Activated effector memory CD4-positive, alpha-beta T cell treated with Interleukin-2 at 50 U/mL for 16 hours (primary cell): ENCODE measurements around the gene ABHD17B.
"Not testable (repeated sequence)": the region's sequence is repeated elsewhere in the genome, so short reads cannot be mapped to it uniquely, and the experiment has no call there.

Experiments used
- DNase-seq: peaks from one replicate; pipeline ENCODE4 v3.0.0-alpha.2; 2020

Gene ABHD17B

DNA sequence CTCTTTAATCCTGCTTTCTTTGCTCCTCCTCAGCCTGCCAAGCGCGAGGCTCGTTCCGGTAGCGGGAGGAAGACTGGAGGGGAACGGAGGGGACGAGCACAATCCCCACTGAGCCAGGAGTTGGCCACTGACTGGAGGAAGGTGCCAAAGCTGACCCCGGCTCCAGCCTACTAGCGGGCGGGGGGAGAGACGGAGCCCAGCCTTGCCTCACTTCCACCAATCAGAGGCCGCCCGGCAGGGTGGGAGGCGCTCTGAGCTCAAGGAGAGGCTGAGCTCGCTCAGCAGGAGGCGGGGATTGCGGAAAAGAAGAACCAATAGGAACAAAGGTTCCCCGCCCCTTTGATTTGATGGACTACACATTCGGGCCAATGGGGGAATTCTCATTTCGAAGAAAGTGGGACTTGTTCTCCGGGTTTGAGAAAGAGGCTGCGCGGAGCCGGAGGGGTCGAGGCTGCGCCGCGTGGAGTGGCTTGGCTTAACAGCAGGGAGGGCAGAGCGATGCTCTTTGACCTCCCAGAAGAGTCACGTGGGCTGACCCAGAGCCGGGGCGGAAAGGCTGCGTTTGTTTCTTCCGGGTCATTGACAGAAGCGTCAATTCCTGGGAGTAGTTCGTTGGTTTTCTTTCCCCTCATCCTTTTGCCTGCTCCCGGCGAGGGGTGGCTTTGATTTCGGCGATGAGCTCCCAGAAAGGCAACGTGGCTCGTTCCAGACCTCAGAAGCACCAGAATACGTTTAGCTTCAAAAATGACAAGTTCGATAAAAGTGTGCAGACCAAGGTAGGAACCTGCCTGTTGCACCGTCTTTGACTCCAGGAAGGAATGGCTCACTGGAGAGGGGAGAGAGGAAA lies at the start of gene ABHD17B, which contains the start of gene C9orf85:
Gene ABHD17B (minus strand): TSS at position 133 of the 847 bp plus-strand sequence. CDS start 36,113 bp downstream, outside the sequence.
Gene C9orf85 (plus strand): TSS at position 579 of the 847 bp plus-strand sequence. CDS start 96 bp downstream, at position 675.
- DNase-seq, result peak; percentile 92

DNA sequence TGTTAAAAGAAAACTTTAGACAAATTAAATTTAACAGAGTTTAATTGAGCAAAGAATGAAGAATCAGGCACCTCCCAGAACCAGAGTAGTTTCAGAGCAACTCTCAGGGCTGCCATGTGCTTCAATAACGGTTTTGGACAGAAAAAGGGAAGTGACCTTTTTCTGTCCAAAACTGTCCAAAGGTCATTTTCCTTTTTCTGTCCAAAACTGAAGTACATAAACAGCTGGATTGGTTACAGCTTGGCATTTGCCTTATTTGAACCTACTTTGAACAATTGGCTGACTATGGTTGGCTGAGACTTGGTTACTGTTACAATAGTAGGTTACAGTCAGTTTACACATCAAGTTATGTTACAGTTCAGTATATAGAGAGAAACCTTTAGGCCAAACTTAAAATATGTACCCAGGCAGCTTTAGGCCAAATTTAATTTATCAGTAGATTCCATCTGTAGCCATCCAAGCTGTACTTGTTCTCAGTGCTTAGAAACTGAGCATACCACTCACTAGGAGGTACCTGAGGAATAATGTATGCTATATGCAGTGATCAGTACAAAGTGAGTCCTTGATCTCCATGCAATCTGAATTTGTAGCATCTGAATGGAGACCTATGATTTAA lies 44.4 kb upstream of the ABHD17B start:
- DNase-seq, result no peak

DNA sequence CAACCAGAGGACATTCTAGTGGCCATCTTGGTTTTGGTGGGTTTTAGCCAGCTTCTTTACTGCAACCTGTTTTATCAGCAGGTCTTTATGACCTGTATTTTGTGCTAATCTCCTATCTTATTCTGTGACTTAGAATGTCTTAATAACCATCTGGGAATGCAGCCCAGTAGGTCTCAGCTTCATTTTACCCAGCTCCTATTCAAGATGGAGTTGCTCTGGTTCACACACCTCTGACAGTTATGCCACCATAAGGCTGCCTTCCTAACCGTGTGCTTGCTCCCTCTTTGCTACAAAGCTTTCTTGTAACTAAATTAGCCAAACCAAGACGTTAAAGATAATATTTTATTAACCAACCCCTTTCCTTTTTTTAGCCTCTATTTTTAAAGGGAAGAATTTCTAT lies 43.7 kb upstream of the ABHD17B start:
- not testable (repeated sequence) for DNase-seq

DNA sequence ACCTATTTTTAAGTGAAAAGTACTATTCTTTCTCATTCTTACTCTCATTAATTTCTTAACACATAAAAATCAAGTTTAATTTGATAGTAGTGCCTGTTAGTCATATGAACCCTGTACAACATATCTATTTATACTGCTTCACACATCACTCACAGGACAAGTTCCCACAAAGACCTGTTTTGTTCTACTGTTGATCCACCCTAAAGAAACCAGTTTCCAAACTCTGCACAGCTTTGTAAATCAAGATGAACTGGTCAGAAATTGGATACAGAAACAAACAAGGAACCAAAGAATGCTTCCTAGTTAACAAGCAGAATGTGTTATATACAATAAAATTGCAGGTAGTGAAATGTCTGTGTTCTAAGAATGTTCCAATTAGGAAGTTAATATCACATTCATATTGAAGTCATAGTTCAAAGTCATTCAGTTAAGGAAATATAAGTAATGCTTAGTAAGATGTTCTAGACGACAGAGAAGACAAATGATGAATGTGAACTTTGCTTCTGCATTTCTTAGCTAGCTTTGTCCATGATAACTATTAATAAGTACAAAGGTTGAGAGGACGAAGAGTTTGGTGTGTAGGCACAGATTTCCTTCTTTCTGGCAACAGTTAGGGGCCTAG lies 33.9 kb upstream of the ABHD17B start:
- DNase-seq, result no peak

DNA sequence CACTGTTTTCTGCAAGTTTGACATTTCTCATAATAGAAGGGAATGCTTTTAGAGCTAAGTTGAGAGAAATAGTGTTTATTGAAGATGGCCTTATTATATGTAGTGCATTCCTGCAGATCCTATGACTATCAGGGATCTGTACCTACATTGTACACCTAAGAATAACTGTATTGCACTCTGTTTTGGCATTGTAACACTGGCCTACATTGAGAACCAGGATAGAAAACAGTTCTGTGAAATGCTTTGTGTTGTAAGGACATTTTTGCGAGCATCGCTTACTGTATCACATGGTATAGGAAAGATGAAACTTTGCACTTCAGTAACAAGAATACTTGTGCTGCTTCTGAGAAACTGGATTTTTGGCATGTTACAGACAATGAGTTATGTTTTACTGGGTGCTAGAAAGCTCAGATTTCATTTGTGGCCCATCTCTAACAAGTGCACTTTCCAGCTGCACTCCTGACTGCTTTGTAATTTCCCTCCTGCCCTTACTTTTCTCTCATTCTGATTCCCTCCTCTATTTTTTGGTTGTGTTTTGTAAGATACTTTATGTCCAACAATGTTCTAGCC lies 31.1 kb upstream of the ABHD17B start:
- no peak for DNase-seq

DNA sequence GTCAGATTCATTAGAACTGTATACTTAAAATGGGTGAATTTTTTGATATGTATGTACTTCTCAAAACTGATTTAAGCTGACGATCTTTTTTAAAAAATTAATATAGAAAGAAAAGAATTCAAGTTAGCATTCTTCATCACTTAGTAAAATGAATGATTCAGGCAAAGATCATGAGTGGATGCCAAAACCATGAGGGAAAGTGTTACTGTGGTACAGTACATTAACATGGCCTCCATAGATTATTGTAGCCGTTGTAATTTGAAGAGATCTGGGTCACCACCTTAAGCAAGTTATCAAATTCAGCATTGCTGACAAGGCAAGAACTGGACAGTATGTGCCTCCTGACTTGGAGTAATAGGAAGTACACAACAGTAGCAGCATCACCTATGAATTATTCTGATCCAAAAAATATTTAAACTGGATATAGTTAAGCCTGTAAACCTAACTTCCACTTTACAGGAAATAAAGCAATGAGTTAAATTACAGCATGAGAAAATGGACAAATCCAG lies 30.1 kb upstream of the ABHD17B start:
- DNase-seq, result no peak

DNA sequence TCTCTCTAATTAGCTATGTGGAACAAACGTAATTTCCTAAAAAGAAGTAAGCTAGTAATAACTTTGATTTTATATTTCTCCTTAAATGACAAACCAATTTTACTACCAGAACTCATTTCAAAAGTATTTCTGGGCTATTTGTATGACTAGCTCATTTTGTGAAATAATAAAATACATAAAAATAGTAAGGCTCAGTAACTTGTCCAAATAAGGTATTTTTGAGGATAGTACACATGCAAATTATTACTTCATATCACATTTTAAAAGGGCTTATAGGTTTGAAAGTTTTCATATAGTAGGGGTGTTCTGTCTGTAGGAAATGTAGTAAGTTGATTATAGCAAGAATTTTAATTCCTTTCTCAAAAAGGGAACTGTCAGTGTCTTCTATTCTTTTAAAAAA lies 26.9 kb upstream of the ABHD17B start:
- DNase-seq, result no peak

DNA sequence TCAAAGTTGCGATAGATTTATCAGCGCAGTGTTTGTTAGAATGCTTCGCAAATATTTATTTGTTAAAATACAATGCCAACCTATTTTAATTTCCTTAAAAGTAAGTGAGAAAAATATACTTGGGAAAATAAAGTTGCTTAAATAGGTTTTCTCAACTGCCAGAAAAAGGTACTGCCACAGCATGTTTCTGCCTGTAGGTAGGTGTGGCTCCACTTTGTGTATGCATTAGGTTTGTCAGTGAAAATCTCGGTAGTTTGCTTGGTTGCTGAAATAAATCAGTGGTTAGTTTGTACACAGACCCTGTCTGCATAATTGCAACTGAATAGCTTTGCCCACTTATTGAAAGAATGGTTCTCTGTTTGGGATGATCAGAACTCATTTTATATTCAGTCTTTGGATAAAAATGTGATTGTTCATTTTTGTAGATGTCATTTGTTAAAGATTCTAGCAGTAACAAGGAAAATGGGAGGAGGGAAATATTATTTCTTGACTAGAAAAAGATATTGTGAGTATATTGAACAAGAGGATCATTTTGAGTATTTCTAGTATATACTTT lies 26.2 kb upstream of the ABHD17B start:
- no peak for DNase-seq

DNA sequence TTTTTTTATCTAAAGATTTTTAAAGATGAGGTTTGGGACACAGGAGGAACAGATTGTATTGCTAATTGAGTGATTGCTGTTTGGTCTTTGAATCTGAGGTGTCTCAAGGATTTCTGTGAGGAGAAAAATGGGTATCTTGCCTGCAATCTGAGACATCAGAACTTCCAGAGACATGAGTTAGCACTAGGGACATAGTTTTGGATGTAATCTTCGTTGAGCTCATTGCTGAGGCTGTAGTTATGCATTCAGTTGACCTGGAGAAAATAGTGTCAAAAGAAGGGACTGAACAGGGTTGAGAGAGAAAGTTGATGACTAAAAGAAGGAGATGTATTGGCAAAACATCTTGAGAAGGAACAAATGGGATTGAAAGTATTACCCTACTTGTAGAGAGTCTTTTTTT lies 25.1 kb upstream of the ABHD17B start:
- no peak for DNase-seq

DNA sequence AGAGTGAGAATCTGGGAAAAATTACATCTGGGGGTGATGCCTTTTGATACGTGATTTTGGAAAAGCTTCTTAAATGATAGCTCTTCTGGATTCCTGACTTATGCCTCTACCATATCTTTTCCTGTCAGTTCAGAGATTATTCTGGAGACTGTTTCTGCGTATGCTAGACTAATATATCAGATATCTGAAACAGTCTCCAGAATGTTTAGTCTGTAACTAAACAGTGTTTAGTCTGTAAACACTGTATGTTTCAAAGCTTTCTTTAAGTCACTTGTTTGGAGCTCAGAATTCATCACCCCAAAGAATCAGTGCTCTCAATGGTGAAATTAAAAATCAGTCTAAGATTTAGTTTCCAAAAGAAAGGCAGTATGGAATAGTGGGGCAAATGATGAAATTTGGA lies 20.2 kb upstream of the ABHD17B start:
- DNase-seq, result no peak

DNA sequence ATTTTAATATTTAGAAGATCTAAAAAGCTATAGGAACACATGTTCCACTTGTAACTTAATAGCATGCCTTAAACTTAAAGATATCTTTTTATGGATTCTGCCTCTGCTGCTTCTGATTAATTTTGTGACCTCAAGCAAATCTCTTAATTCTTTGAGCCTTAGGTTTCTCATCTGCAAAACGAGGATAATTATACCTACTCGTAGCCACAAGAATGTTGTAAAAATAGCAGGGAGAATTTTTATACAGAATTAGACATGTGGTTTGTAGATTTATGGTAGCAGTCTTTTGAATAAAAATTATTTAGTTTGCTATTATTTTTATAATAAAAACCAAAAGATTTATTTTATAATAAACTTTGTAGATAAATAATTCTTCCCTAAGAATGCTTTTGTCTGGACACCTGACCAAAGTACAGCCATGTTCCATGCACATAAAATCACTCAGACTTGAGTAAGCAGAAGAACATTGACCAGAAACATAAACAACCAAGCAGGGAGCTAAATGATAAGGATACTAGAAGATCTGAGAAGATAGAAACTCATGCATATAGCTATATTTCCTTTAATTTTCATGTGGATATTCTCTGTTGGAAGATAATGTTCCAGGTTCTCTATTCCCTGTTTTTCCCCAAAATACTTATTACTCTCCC lies 18.9 kb upstream of the ABHD17B start:
- DNase-seq, result no peak

DNA sequence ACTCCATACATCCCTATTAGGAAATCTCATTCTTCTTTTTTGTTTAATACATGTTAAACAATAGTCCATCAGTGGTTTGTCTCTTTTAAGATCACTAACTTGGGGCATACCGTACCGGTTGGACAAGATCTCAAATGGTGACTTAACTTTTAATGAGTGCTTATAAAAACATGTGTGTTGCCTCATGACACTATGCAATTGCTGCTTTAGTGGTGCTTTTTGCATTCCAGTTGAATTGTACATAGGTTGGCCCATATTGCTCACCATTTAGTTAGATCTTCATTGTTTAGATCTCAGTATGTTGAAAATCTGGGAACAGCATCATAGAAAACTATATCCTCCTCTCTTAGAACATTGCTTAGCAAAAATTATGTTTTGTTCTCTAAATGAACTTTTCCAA lies 18.2 kb upstream of the ABHD17B start:
- no peak for DNase-seq

DNA sequence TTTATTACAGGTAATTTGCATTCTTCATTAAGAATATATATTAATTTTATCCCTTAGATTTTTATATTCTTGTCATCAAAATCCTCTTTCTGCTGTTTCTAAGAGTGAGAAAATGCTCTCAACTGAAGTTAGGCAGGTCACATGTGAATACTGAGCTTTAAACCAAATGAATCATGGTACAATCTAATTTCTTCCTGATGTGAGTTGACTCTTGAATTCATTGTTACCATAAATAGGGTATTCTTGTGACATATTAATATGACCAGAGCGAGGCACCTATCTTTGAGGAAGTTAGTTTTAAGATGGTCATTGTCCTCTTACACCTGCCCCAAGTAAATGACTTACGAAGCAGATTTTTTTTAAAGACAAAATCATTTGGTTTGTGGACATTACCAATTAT lies 17.8 kb upstream of the ABHD17B start:
- no peak for DNase-seq

DNA sequence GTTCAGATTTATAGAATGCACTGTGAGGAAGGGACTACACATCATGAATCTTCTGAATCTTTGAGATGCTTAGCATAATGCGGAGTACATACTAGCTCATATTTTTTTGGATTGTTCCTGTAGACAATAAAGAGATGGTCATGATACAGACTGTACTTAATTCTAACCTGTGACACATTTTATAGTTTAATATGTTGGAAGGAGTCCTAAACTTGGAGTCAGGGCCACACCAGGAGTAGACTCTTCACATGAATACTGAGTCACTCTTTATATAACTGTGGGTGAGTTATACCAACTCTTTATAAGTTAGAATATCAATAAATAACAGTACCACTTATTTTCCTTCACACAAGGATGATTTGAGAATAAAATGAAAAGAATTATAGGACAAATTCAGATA lies 17.4 kb upstream of the ABHD17B start:
- no peak for DNase-seq

DNA sequence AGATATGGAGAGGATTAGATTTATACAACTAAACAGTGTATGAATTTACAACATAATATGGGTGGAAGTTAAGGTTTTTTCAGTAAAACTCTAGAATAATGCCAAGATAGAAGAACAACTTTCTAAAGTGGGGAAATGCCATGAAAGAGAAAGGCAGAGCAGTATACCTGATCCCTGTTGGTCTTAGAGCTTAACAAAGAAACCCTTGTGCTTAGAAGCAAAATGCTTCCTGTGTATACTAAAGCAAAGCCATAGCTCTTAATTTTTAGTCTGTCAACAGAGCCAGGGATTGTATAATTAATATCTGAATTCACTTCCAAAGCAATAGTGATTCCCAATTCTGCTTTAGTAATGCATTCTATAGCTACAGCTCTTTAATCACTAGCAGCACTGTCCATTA lies 14.8 kb upstream of the ABHD17B start:
- no peak for DNase-seq

DNA sequence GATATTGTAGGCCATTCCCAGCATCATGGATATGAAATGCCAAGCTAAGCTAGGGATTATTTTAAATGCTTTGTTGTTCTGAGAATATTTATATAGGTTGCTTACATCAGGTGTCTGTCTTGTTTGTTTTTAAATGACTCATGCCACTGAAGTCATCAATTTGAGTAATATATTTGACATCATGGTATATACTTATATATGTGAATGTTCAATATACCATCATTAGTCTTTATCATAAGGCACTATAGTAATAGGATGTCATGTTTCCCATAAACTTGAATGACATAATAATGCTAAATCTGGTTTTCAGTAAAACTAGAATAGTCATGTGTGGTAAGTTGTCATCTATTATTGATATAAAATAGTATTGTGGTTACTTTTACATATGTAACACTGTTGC lies 13.6 kb upstream of the ABHD17B start:
- no peak for DNase-seq

DNA sequence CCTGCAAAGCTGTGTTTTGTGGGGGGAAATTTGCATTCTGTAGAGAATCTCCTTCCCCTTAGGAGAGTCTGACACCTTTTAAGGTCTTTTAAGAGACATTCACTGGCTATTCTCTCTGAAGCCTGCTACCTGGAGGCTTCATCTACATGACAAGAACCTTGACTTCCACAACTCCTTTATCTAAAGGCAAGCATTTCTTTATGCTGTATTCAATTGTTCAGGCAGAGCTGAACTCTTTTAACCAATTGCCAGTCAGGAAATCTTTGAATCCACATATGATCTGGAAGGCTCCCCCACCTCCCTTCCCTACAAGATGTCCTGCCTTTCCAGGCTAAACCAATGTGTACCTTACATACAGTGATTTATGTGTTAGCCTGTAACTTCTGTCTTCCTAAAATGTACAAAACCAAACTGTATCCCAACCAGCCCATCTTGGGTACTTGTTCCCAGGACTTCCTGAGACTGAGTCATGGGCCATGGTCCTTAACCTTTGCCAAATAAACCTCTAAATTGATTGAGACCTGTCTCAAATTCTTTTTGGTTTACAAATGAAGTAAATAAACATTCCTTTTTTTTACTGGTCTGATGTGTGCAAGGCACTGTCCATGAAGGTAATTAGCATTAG lies 10.3 kb upstream of the ABHD17B start:
- DNase-seq, result no peak

DNA sequence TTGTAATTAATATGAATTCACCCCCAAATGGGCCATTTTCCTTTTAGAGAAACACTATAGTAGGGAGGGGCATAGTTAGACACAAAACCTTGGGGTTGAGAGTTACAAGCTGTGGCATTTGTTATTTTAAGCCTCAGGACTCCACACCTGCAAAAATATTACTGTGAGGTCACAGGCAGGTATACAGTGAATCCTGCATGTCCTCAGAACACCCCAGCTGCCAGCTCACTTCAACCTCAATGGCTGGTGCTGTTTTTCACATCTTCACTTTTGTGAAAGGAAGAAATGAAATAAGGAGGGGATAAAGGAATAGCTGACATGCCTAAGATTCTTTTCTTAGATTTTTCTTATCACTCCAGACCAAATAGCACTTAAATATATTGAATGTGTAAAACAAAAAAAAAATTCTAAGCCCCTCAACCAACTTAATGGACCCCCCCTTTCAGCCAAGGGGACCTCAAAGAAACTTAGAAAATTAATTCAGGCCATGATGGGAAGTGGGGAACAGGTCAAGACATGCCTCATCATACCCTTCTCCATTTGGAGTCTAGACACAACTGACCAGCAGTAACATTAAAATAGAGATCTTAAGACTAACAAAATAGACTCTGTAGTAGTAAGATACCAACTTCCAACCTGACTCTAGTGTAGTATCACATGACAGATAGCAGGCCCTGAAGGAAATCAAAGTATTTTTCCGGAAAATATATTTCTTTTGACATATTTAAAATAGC lies 9.6 kb upstream of the ABHD17B start:
- DNase-seq, result no peak

DNA sequence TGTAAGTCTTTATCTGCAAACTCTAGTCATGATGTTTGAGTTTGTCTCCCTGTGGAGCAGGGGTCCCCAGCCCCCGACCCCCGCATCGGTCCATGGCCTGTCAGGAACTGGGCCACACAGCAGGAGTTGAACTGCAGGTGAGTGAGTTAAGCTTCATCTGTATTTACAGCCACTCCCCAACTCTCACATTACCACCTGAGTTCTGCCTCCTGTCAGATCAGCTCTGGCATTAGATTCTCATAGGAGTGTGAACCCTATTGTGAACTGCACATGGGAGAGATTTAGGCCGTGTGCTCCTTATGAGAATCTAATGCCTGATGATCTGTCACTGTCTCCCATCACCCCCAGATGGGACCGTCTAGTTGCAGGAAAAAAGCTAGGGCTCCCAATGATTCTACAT lies 7.4 kb upstream of the ABHD17B start:
- no peak for DNase-seq

DNA sequence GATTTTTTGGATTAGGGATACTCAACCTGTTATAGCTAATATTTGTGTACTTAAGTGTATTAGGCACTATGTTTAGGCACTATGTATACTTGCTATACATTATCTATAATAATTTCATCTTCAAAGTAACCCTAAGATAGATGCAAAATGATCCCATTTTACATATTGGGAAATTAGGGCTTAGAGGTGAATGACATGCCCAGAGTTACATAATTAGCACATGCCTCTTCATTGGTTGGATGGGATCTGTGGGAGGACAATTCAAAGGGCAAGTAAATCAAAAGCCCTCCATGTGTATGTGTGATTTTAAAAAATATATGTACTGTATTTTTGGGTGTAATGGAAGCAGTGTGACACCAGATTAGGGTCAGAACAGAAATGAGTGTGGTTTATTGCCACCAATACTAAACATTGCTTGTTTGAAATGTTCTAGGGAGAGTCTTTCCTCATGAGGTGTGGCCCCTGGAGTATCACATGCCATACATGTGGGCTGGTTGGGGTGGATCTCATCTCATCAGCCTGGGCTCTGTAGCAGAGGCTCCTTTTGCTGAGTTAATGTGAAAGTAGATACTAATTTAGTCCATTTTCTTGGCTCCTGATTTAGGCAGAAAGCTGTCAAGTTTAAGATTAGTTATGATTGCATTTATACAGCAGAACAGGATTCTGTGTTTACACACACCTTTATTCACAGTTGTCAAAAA lies 6.0 kb upstream of the ABHD17B start:
- no peak for DNase-seq

DNA sequence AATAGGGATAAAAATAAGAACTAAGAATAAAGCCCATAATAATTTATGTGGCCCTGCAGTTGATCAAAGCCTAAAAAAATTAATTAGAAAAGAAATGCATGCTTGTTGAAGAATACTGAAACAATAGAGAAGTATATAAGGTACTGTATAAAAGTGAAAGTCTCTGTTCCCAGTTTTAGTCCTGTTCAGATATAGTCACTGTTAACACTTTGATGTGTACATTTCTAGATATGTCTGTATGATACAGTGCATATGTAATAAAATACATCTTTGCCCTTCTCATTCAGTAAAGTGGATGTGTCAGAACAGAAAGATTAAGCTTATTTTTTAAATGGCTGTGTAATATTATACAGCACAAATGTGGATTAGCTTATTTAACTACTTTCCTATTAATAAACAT lies 4.5 kb upstream of the ABHD17B start:
- no peak for DNase-seq
